Measurements from ENCODE around the gene CSNK1E.

Gene CSNK1E

GRCh38 chr22:38270091-38270992 is 46.9 kb downstream of the CSNK1E start:
- no peak overlapping the region for H3K9ac ChIP-seq (ENCODE audit: insufficient read length, low read depth)
- peaks cover 27% of the 10 kb centered on the region for H3K4me1 ChIP-seq (ENCODE audit: insufficient read depth, insufficient read length)
- DNase-seq (ENCODE audit: low read depth, low spot score): no peak
- H3K27me3 ChIP-seq (ENCODE audit: insufficient read depth, insufficient read length): no peaks in the 10 kb centered on the region
- H3K9me3 ChIP-seq (ENCODE audit: insufficient read depth, low read length): no peaks in the 10 kb centered on the region
- H3K4me3 ChIP-seq (ENCODE audit: insufficient read length, low read depth): no peak overlapping the region
- H3K36me3 ChIP-seq (ENCODE audit: insufficient read depth, insufficient read length, low read length): peaks cover 24% of the 10 kb centered on the region
- TF ChIP-seq ZNF274 (IDR thresholded peaks at IDR 0.05; ENCODE audit: low read depth, low read length) (no peak), SUZ12 (IDR thresholded peaks at IDR 0.05; ENCODE audit: extremely low read depth, insufficient read depth, insufficient read length) (no peak), YY1 (IDR thresholded peaks at IDR 0.05; ENCODE audit: insufficient read depth, insufficient read length) (no peak)

- H3K4me1 ChIP-seq (ENCODE audit: insufficient read depth, insufficient read length): peaks cover 23% of the 10 kb centered on the region
- TF ChIP-seq ZNF274 (IDR thresholded peaks at IDR 0.05; ENCODE audit: low read depth, low read length) (no peak), YY1 (IDR thresholded peaks at IDR 0.05; ENCODE audit: insufficient read depth, insufficient read length) (no peak), SUZ12 (IDR thresholded peaks at IDR 0.05; ENCODE audit: extremely low read depth, insufficient read depth, insufficient read length) (no peak)
- H3K4me3 ChIP-seq (ENCODE audit: insufficient read length, low read depth): no peak overlapping the region
- H3K9me3 ChIP-seq (ENCODE audit: insufficient read depth, low read length): no peaks in the 10 kb centered on the region
- DNase-seq (ENCODE audit: low read depth, low spot score): no peak
- no peaks in the 10 kb centered on the region for H3K27me3 ChIP-seq (ENCODE audit: insufficient read depth, insufficient read length)
- H3K9ac ChIP-seq (ENCODE audit: insufficient read length, low read depth): no peak overlapping the region
- H3K36me3 ChIP-seq (ENCODE audit: insufficient read depth, insufficient read length, low read length): peaks cover 32% of the 10 kb centered on the region
Observed at GRCh38 chr22:38269466-38269865, 47.8 kb downstream of the CSNK1E start.

- no peaks in the 10 kb centered on the region for H3K9me3 ChIP-seq (ENCODE audit: insufficient read depth, low read length)
- H3K9ac ChIP-seq (ENCODE audit: insufficient read length, low read depth): no peak overlapping the region
- H3K36me3 ChIP-seq (ENCODE audit: insufficient read depth, insufficient read length, low read length): peaks cover 48% of the 10 kb centered on the region
- H3K4me3 ChIP-seq (ENCODE audit: insufficient read length, low read depth): no peak overlapping the region
- no peak for DNase-seq (ENCODE audit: low read depth, low spot score)
- TF ChIP-seq ZNF274 (IDR thresholded peaks at IDR 0.05; ENCODE audit: low read depth, low read length) (no peak), YY1 (IDR thresholded peaks at IDR 0.05; ENCODE audit: insufficient read depth, insufficient read length) (no peak), SUZ12 (IDR thresholded peaks at IDR 0.05; ENCODE audit: extremely low read depth, insufficient read depth, insufficient read length) (no peak)
- no peaks in the 10 kb centered on the region for H3K27me3 ChIP-seq (ENCODE audit: insufficient read depth, insufficient read length)
- peaks cover 22% of the 10 kb centered on the region for H3K4me1 ChIP-seq (ENCODE audit: insufficient read depth, insufficient read length)
Observed at GRCh38 chr22:38267086-38267485, 50.1 kb downstream of the CSNK1E start.

GRCh38 chr22:38266120-38266519 is 51.1 kb downstream of the CSNK1E start:
- H3K27me3 ChIP-seq (ENCODE audit: insufficient read depth, insufficient read length): no peaks in the 10 kb centered on the region
- H3K4me1 ChIP-seq (ENCODE audit: insufficient read depth, insufficient read length): peaks cover 17% of the 10 kb centered on the region
- H3K36me3 ChIP-seq (ENCODE audit: insufficient read depth, insufficient read length, low read length): peaks cover 49% of the 10 kb centered on the region
- H3K9me3 ChIP-seq (ENCODE audit: insufficient read depth, low read length): no peaks in the 10 kb centered on the region
- H3K9ac ChIP-seq (ENCODE audit: insufficient read length, low read depth): no peak overlapping the region
- no peak for DNase-seq (ENCODE audit: low read depth, low spot score)
- H3K4me3 ChIP-seq (ENCODE audit: insufficient read length, low read depth): no peak overlapping the region
- no peak for TF ChIP-seq YY1 (IDR thresholded peaks at IDR 0.05; ENCODE audit: insufficient read depth, insufficient read length)
- no peak for TF ChIP-seq SUZ12 (IDR thresholded peaks at IDR 0.05; ENCODE audit: extremely low read depth, insufficient read depth, insufficient read length)
- TF ChIP-seq ZNF274 (IDR thresholded peaks at IDR 0.05; ENCODE audit: low read depth, low read length): no peak

GRCh38 chr22:38264322-38264843 is 52.9 kb downstream of the CSNK1E start:
- no peak overlapping the region for H3K4me3 ChIP-seq (ENCODE audit: insufficient read length, low read depth)
- TF ChIP-seq SUZ12 (IDR thresholded peaks at IDR 0.05; ENCODE audit: extremely low read depth, insufficient read depth, insufficient read length): no peak
- no peak for TF ChIP-seq YY1 (IDR thresholded peaks at IDR 0.05; ENCODE audit: insufficient read depth, insufficient read length)
- no peak for TF ChIP-seq ZNF274 (IDR thresholded peaks at IDR 0.05; ENCODE audit: low read depth, low read length)
- H3K9me3 ChIP-seq (ENCODE audit: insufficient read depth, low read length): no peaks in the 10 kb centered on the region
- DNase-seq (ENCODE audit: low read depth, low spot score): no peak
- H3K27me3 ChIP-seq (ENCODE audit: insufficient read depth, insufficient read length): no peaks in the 10 kb centered on the region
- H3K9ac ChIP-seq (ENCODE audit: insufficient read length, low read depth): no peak overlapping the region
- peaks cover 4% of the 10 kb centered on the region for H3K4me1 ChIP-seq (ENCODE audit: insufficient read depth, insufficient read length)
- H3K36me3 ChIP-seq (ENCODE audit: insufficient read depth, insufficient read length, low read length): peaks cover 41% of the 10 kb centered on the region

GRCh38 chr22:38262051-38262795 is 55.0 kb downstream of the CSNK1E start:
- H3K36me3 ChIP-seq (ENCODE audit: insufficient read depth, insufficient read length, low read length): peaks cover 38% of the 10 kb centered on the region
- H3K9me3 ChIP-seq (ENCODE audit: insufficient read depth, low read length): no peaks in the 10 kb centered on the region
- no peak overlapping the region for H3K9ac ChIP-seq (ENCODE audit: insufficient read length, low read depth)
- no peak for DNase-seq (ENCODE audit: low read depth, low spot score)
- TF ChIP-seq SUZ12 (IDR thresholded peaks at IDR 0.05; ENCODE audit: extremely low read depth, insufficient read depth, insufficient read length) (no peak), ZNF274 (IDR thresholded peaks at IDR 0.05; ENCODE audit: low read depth, low read length) (no peak), YY1 (IDR thresholded peaks at IDR 0.05; ENCODE audit: insufficient read depth, insufficient read length) (no peak)
- H3K4me1 ChIP-seq (ENCODE audit: insufficient read depth, insufficient read length): peaks cover 2% of the 10 kb centered on the region
- no peak overlapping the region for H3K4me3 ChIP-seq (ENCODE audit: insufficient read length, low read depth)
- H3K27me3 ChIP-seq (ENCODE audit: insufficient read depth, insufficient read length): no peaks in the 10 kb centered on the region

Data from NT2/D1 (cell line).